Umbilical cord (tissue), 2 donors: ENCODE data around the gene CIT. TPM values are rescaled to one million over a fixed set of nuclear protein-coding genes. Genes with fewer than 3 reads are reported as not detected.

Source experiments
- DNase-seq: peaks from one replicate; pipeline ENCODE4 v3.0.0-alpha.2; 2015; ENCODE audit warnings: low spot score
- total RNA-seq: library from RNA; depleted of rRNA; stranded (reverse); fragments of >200 nt; gene quantifications from one replicate; pipeline ENCODE4 v1.2.3, GENCODE V29; 2014; ENCODE audit warnings: low replicate concordance; ENCODE audit not compliant: insufficient read depth

Gene CIT
- total RNA-seq, 1 donor from 2014 or later, result 17.8 TPM

GRCh38 chr12:119704065-119704747, 172.9 kb downstream of the CIT start:
- DNase-seq, result no peak

GRCh38 chr12:119700078-119700477, 177.0 kb downstream of the CIT start:
- DNase-seq, result no peak

GRCh38 chr12:119699199-119699760, 177.8 kb downstream of the CIT start:
- DNase-seq, result no peak

GRCh38 chr12:119696943-119697342, 180.2 kb downstream of the CIT start:
- DNase-seq, result no peak

- DNase-seq, result no peak
These were observed 182.1 kb downstream of the CIT start for GRCh38 chr12:119695034-119695433.

- DNase-seq, result no peak
These were observed 183.0 kb downstream of the CIT start for GRCh38 chr12:119694111-119694510.

GRCh38 chr12:119693511-119693910, 183.6 kb downstream of the CIT start:
- no peak for DNase-seq

GRCh38 chr12:119692997-119693396, 184.1 kb downstream of the CIT start:
- DNase-seq, result peak; percentile 98

GRCh38 chr12:119692410-119692809, 184.7 kb downstream of the CIT start:
- DNase-seq, result no peak

GRCh38 chr12:119691202-119691810, 185.8 kb downstream of the CIT start:
- no peak for DNase-seq

- no peak for DNase-seq
These were observed 187.1 kb downstream of the CIT start for GRCh38 chr12:119689935-119690500.

- DNase-seq, result no peak
These were observed 189.2 kb downstream of the CIT start for GRCh38 chr12:119687879-119688278.

GRCh38 chr12:119687406-119687805, 189.7 kb downstream of the CIT start:
- no peak for DNase-seq

- DNase-seq, result no peak
These were observed 190.3 kb downstream of the CIT start for GRCh38 chr12:119686776-119687175.

GRCh38 chr12:119686355-119686754, 190.8 kb downstream of the CIT start:
- DNase-seq, result no peak

- DNase-seq, result no peak
These were observed 191.7 kb downstream of the CIT start for GRCh38 chr12:119685375-119685774.

GRCh38 chr12:119684711-119685369, 192.3 kb downstream of the CIT start:
- DNase-seq, result no peak

- no peak for DNase-seq
These were observed 193.3 kb downstream of the CIT start for GRCh38 chr12:119683816-119684215.

GRCh38 chr12:119683413-119683812, 193.7 kb downstream of the CIT start:
- DNase-seq, result no peak

GRCh38 chr12:119682639-119683252, 194.4 kb downstream of the CIT start:
- DNase-seq, result no peak

GRCh38 chr12:119681728-119682638, 195.1 kb downstream of the CIT start:
- DNase-seq, result no peak
